K562 (cell line): Measurements from ENCODE around the gene RREB1. TPM values are rescaled to one million over a fixed set of nuclear protein-coding genes. Genes with fewer than 3 reads are reported as not detected.
A peak's percentile ranks its signal among the peaks of the same experiment; 100 is the strongest.

Experiments
- CBX1 ChIP-seq: sonication (generic); IDR thresholded peaks from 2 replicates; pipeline ENCODE4 v1.6.1; 2016; ENCODE audit warnings: antibody characterized with exemption, low read depth, mild to moderate bottlenecking
- CEBPZ ChIP-seq: fragments of 150-350 bp; IDR thresholded peaks from 2 replicates; pipeline ENCODE4 v1.6.1; 2014; ENCODE audit warnings: low read depth, mild to moderate bottlenecking, low read length, borderline replicate concordance
- CREB5 ChIP-seq: fragments of 250-450 bp; sonication (Bioruptor Pico); IDR thresholded peaks from 2 replicates; pipeline ENCODE4 v1.5.0; 2020; ENCODE audit warnings: mild to moderate bottlenecking
- ELK1 ChIP-seq: sonication (generic); formaldehyde crosslinking; IDR thresholded peaks from 2 replicates; pipeline ENCODE4 v1.8.1; 2022; ENCODE audit warnings: missing genetic modification reagents
- FOSL1 ChIP-seq: fragments of 200-800 bp; sonication (Bioruptor generic); conservative IDR thresholded peaks from 2 replicates; pipeline ENCODE4 v1.6.1; 2016; ENCODE audit warnings: missing genetic modification characterization, missing compliant biosample characterization
- GABPB2 ChIP-seq: fragments of 250-450 bp; sonication (Bioruptor Pico); conservative IDR thresholded peaks from 2 replicates; pipeline ENCODE4 v1.5.1; 2021; ENCODE audit warnings: mild to moderate bottlenecking
- NFE2 ChIP-seq: IDR thresholded peaks from 2 replicates; pipeline ENCODE4 v1.6.1; 2014; ENCODE audit warnings: antibody characterized with exemption, low read depth
- PHF20 ChIP-seq: fragments of 450-650 bp; IDR thresholded peaks from 2 replicates; pipeline ENCODE4 v1.6.1; 2018; ENCODE audit not compliant: partially characterized antibody
- PRPF4 ChIP-seq: fragments of 200-400 bp; formaldehyde crosslinking; IDR thresholded peaks from one replicate; pipeline ENCODE4 v1.6.1; 2017; ENCODE audit warnings: low read length, low read depth, mild to moderate bottlenecking; ENCODE audit not compliant: insufficient read depth, poor library complexity, severe bottlenecking
- RCOR1 ChIP-seq, 2 experiments: IDR thresholded peaks; 2 replicates each; pipeline ENCODE4 v1.6.1; 2012; ENCODE audit warnings: low read depth in 2 of 2, low read length in 2 of 2, borderline replicate concordance in 1 of 2, improper control_type of control experiment in 1 of 2
- SMARCA5 ChIP-seq: fragments of 450-650 bp; IDR thresholded peaks from 2 replicates; pipeline ENCODE4 v1.6.1; 2016
- ZNF232 ChIP-seq: sonication (generic); formaldehyde crosslinking; IDR thresholded peaks from 2 replicates; pipeline ENCODE4 v1.8.0; 2022; ENCODE audit warnings: mild to moderate bottlenecking, missing genetic modification reagents
- polyA plus RNA-seq, 8 experiments: library from polyadenylated mRNA; depleted of rRNA in 4 of 8; stranded (reverse) in 5 of 8; unstranded in 3 of 8; fragments of >200 nt; fragmentation: Nextera tagmentation in 2 of 8; fragmentation: Illumina TruSeq in 1 of 8; extraction: Ambion mirVana in 2 of 8; extraction: Trizol in 1 of 8; gene quantifications; 2 replicates each; pipeline versions ENCODE4 v1.2.1 to v1.2.3, GENCODE V29; 2011 to 2014; ENCODE audit warnings: inconsistent platforms in 1 of 8, missing spikeins in 1 of 8
- total RNA-seq, 7 experiments: library from RNA; depleted of rRNA in 6 of 7; stranded (reverse); fragments of >200 nt in 6 of 7; fragmentation: Illumina TruSeq in 2 of 7; extraction: Trizol in 2 of 7; gene quantifications; 2 replicates each; pipeline versions ENCODE4 v1.2.1 to v1.2.3, GENCODE V29; 2011 to 2021; ENCODE audit warnings: low replicate concordance in 1 of 7

The RREB1 gene
- total and polyA plus RNA-seq, 9 of the 15 experiments (the other 6 are each of a cell fraction or from before 2014, with no cell fraction given) = 3.3 to 64.2 (median 19.3) TPM

- no peak for TF ChIP-seq CEBPZ
- peak; percentile 41 for TF ChIP-seq PHF20
- no peak for TF ChIP-seq CREB5 (CRISPR knock-in tag)
- TF ChIP-seq FOSL1 = peak; percentile 54
- no peak for TF ChIP-seq GABPB2 (CRISPR knock-in tag)
- no peak for TF ChIP-seq ELK1 (CRISPR knock-in tag)
- peak; percentile 60 for TF ChIP-seq SMARCA5
- TF ChIP-seq CBX1 = peak; percentile 45; the same call in 1 of the 2 replicates
- peak; percentile 37 to 84; a peak in 2 of 4 replicates for TF ChIP-seq RCOR1 (IDR thresholded peaks at IDR 0.05; ENCODE audit: borderline replicate concordance in 1 of 2, low read depth in 2 of 2, low read length in 2 of 2)
- TF ChIP-seq ZNF232 (CRISPR knock-in tag) = no peak
- peak; percentile 71 for TF ChIP-seq NFE2
- TF ChIP-seq PRPF4 = no peak
Measured at GRCh38 chr6:7135755-7136154, 28.0 kb downstream of the RREB1 start (continued).
